Keratinocyte (primary cell): ENCODE results near the gene PANK3.

Experiments
- CTCF ChIP-seq, 3 experiments: IDR thresholded peaks in 1 of 3; conservative IDR thresholded peaks in 1 of 3; optimal IDR thresholded peaks in 1 of 3; 2 replicates in 2 of 3; 3 replicates in 1 of 3; pipeline versions ENCODE3 to v1.5.1; 2011; ENCODE audit warnings: low read length in 3 of 3, mild to moderate bottlenecking in 3 of 3, moderate library complexity in 2 of 3, control low read depth in 1 of 3, inconsistent platforms in 1 of 3; ENCODE audit not compliant: insufficient read depth in 2 of 3; ENCODE audit errors: extremely low read depth in 1 of 3
- EZH2 ChIP-seq: IDR thresholded peaks from one replicate; pipeline ENCODE4 v1.6.1; 2012; ENCODE audit warnings: inconsistent platforms, mild to moderate bottlenecking, low read length, moderate library complexity

- no peak for TF ChIP-seq CTCF (optimal IDR thresholded peaks at IDR 0.05 in 1 of 3, IDR thresholded peaks at IDR 0.05 in 1 of 3, conservative IDR thresholded peaks at IDR 0.05 in 1 of 3; ENCODE audit: extremely low read depth in 1 of 3, insufficient read depth in 2 of 3, low read length in 3 of 3)
- no peak for TF ChIP-seq EZH2
These were observed 45.7 kb upstream of the PANK3 start for GRCh38 chr5:168624850-168625364.
